Esophagus squamous epithelium (tissue), 4 donors: ENCODE data around the gene STN1.

Experiments used
- CTCF ChIP-seq, 6 experiments: fragments of 450-650 bp in 4 of 6; fragments of 200-600 bp in 2 of 6; sonication (generic) in 2 of 6; IDR thresholded peaks; one replicate each; pipeline ENCODE4 v1.5.1; 2016 to 2019; ENCODE audit warnings: antibody characterized with exemption in 6 of 6, mild to moderate bottlenecking in 4 of 6, moderate library complexity in 4 of 6
- POLR2A ChIP-seq, 4 donors: fragments of 450-650 bp; IDR thresholded peaks; one replicate each; pipeline ENCODE4 v1.6.1; 2017; ENCODE audit warnings: antibody characterized with exemption in 4 of 4, mild to moderate bottlenecking in 4 of 4, moderate library complexity in 3 of 4

- no peak for TF ChIP-seq POLR2A (IDR thresholded peaks at IDR 0.05)
- TF ChIP-seq CTCF (IDR thresholded peaks at IDR 0.05) = no peak
These were observed 61.9 kb downstream of the STN1 start for GRCh38 chr10:103855852-103856796.
